Progenitor cell of endocrine pancreas (in vitro differentiated cells): ENCODE results near the gene STEAP3. TPM values are rescaled to one million over a fixed set of nuclear protein-coding genes. Genes with fewer than 3 reads are reported as not detected.
A peak's percentile ranks its signal among the peaks of the same experiment; 100 is the strongest.

Source experiments
- DNase-seq: peaks from one replicate; pipeline ENCODE4 v3.0.0; 2021; ENCODE audit warnings: low spot score; ENCODE audit not compliant: unreplicated experiment
- H3K27ac Mint-ChIP-seq: 2 replicates; pipeline ENCODE4 v1.8.0; 2021; ENCODE audit warnings: mild to moderate bottlenecking, moderate library complexity, mixed read lengths
- H3K27me3 Mint-ChIP-seq: 2 replicates; pipeline ENCODE4 v1.8.0; 2021; ENCODE audit warnings: mixed read lengths
- H3K36me3 Mint-ChIP-seq: 2 replicates; pipeline ENCODE4 v1.8.0; 2022; ENCODE audit warnings: mixed read lengths; ENCODE audit not compliant: insufficient read depth
- H3K4me1 Mint-ChIP-seq: 2 replicates; pipeline ENCODE4 v1.8.0; 2021; ENCODE audit warnings: low read depth, mixed read lengths
- H3K4me3 Mint-ChIP-seq: 2 replicates; pipeline ENCODE4 v1.8.0; 2021; ENCODE audit warnings: low read depth, mild to moderate bottlenecking, moderate library complexity, mixed read lengths
- H3K9me3 Mint-ChIP-seq: 2 replicates; pipeline ENCODE4 v1.8.0; 2021; ENCODE audit warnings: low read depth, mixed read lengths
- CTCF ChIP-seq: fragments of 200-600 bp; sonication (generic); IDR thresholded peaks from one replicate; pipeline ENCODE4 v1.5.0; 2021; ENCODE audit warnings: antibody characterized with exemption, mild to moderate bottlenecking; ENCODE audit not compliant: unreplicated experiment
- total RNA-seq: library from RNA; stranded (reverse); gene quantifications from 2 replicates; pipeline ENCODE4 v1.2.1, GENCODE V29; 2021

The STEAP3 gene
- total RNA-seq, 1 donor from 2014 or later = 3.9 TPM

- H3K27me3 Mint-ChIP-seq = peaks cover 14% of the 10 kb centered on the region
- no peaks in the 10 kb centered on the region for H3K36me3 Mint-ChIP-seq
- H3K9me3 Mint-ChIP-seq = no peaks in the 10 kb centered on the region
- DNase-seq = no peak
- H3K27ac Mint-ChIP-seq = no peak overlapping the region
- no peak overlapping the region for H3K4me3 Mint-ChIP-seq
- TF ChIP-seq CTCF = no peak
- H3K4me1 Mint-ChIP-seq = peaks cover 2% of the 10 kb centered on the region
Measured at GRCh38 chr2:119214453-119215037, 9.1 kb upstream of the STEAP3 start.

GRCh38 chr2:119216994-119217393, 6.6 kb upstream of the STEAP3 start:
- H3K27ac Mint-ChIP-seq = no peak overlapping the region

GRCh38 chr2:119218478-119219064, 5.1 kb upstream of the STEAP3 start:
- no peaks in the 10 kb centered on the region for H3K36me3 Mint-ChIP-seq
- H3K27ac Mint-ChIP-seq = peak overlapping the region; percentile 38
- peaks cover 2% of the 10 kb centered on the region for H3K4me1 Mint-ChIP-seq
- TF ChIP-seq CTCF = peak; percentile 37
- DNase-seq = no peak
- peaks cover 36% of the 10 kb centered on the region for H3K27me3 Mint-ChIP-seq
- no peaks in the 10 kb centered on the region for H3K9me3 Mint-ChIP-seq
- H3K4me3 Mint-ChIP-seq = no peak overlapping the region

More at GRCh38 chr2:119216994-119217393, 6.6 kb upstream of the STEAP3 start:
- no peaks in the 10 kb centered on the region for H3K36me3 Mint-ChIP-seq
- no peak for DNase-seq
- no peak overlapping the region for H3K4me3 Mint-ChIP-seq
- TF ChIP-seq CTCF = no peak
- H3K27me3 Mint-ChIP-seq = peaks cover 33% of the 10 kb centered on the region
- no peaks in the 10 kb centered on the region for H3K9me3 Mint-ChIP-seq
- peaks cover 2% of the 10 kb centered on the region for H3K4me1 Mint-ChIP-seq

- no peak overlapping the region for H3K4me3 Mint-ChIP-seq
- H3K4me1 Mint-ChIP-seq = peaks cover 2% of the 10 kb centered on the region
- H3K9me3 Mint-ChIP-seq = no peaks in the 10 kb centered on the region
- no peak for TF ChIP-seq CTCF
- no peak for DNase-seq
- H3K27ac Mint-ChIP-seq = no peak overlapping the region
- H3K27me3 Mint-ChIP-seq = peaks cover 41% of the 10 kb centered on the region
- no peaks in the 10 kb centered on the region for H3K36me3 Mint-ChIP-seq
Measured at GRCh38 chr2:119219873-119220272, 3.8 kb upstream of the STEAP3 start.

GRCh38 chr2:119220720-119221301, 2.8 kb upstream of the STEAP3 start:
- H3K9me3 Mint-ChIP-seq = no peaks in the 10 kb centered on the region
- no peaks in the 10 kb centered on the region for H3K36me3 Mint-ChIP-seq
- no peak for DNase-seq
- peaks cover 50% of the 10 kb centered on the region for H3K27me3 Mint-ChIP-seq
- TF ChIP-seq CTCF = no peak
- H3K27ac Mint-ChIP-seq = no peak overlapping the region
- H3K4me3 Mint-ChIP-seq = no peak overlapping the region
- H3K4me1 Mint-ChIP-seq = peaks cover 2% of the 10 kb centered on the region
